ENCODE results near the gene CFAP221. TPM values are rescaled to one million over a fixed set of nuclear protein-coding genes. Genes with fewer than 3 reads are reported as not detected.
A peak's percentile ranks its signal among the peaks of the same experiment; 100 is the strongest.

The CFAP221 gene
- total and polyA plus RNA-seq, 10 of the 15 experiments (the other 5 are each of a cell fraction or from before 2014, with no cell fraction given): not detected

- CTCF ChIA-PET: interaction anchor here (0.6 kb wide), 1 partner anchor 132 kb away, joined by 4 read pairs; no protein-coding TSS in a partner anchor
- no peaks in the 10 kb centered on the region for H3K36me3 ChIP-seq (ENCODE audit: control insufficient read depth in 2 of 2, insufficient read depth in 2 of 2, low read length in 1 of 2)
- in situ Hi-C loops (cut with MboI) (no loop called here), intact Hi-C loops (cut with micrococcal nuclease; ENCODE audit: unreplicated experiment) (no loop called here)
- H3K27ac ChIP-seq (ENCODE audit: control insufficient read depth, insufficient read depth): no peak overlapping the region
- no peaks in the 10 kb centered on the region for H3K79me2 ChIP-seq (ENCODE audit: control insufficient read depth, insufficient read depth, low read length)
- H3K9ac ChIP-seq (ENCODE audit: control insufficient read depth, insufficient read depth, low read length): no peak overlapping the region
- DNase-seq (ENCODE audit: low read depth, low spot score) (no peak), ATAC-seq (no peak), FAIRE-seq (no peak)
- no peak overlapping the region for H2AFZ ChIP-seq (ENCODE audit: control insufficient read depth, low read depth, low read length)
- no peak for TF ChIP-seq ZBED1 (IDR thresholded peaks at IDR 0.05; ENCODE audit: borderline replicate concordance)
- TF ChIP-seq SUPT20H (IDR thresholded peaks at IDR 0.05; ENCODE audit: borderline replicate concordance, control insufficient read depth, low read depth, low read length): no peak
- TF ChIP-seq CBX5 (IDR thresholded peaks at IDR 0.05; ENCODE audit: low read depth): no peak
- no peak for TF ChIP-seq IKZF2 (IDR thresholded peaks at IDR 0.05)
- H3K9me3 ChIP-seq (replicated peaks; ENCODE audit: control insufficient read depth, insufficient read depth, low read length): no peaks in the 10 kb centered on the region
- no TSS peak for BruUV-seq (replicated peaks)
- POLR2A ChIA-PET: no interaction called here
- no peaks in the 10 kb centered on the region for H4K20me1 ChIP-seq (ENCODE audit: control insufficient read depth, insufficient read depth)
- no peak overlapping the region for H3K4me3 ChIP-seq
- no peak overlapping the region for H3K4me2 ChIP-seq (ENCODE audit: control insufficient read depth, insufficient read depth)
- RAD21 ChIA-PET (ENCODE audit: unreplicated experiment): interaction anchor here (0.7 kb wide), 1 partner anchor 479 kb away, joined by 4 read pairs; no protein-coding TSS in a partner anchor
- H3K4me1 ChIP-seq (ENCODE audit: control insufficient read depth, insufficient read depth, low read length): peaks cover 11% of the 10 kb centered on the region; the same call in 1 of the 2 replicates
- SMC1A ChIA-PET (ENCODE audit: uncharacterized antibody, unreplicated experiment): no interaction called here
- no peaks in the 10 kb centered on the region; a peak in 1 of 4 replicates for H3K27me3 ChIP-seq (replicated peaks in 1 of 2; ENCODE audit: control insufficient read depth in 2 of 2, insufficient read depth in 2 of 2, low read length in 1 of 2)
- WGBS (ENCODE audit: insufficient coverage, insufficient replicate concordance, low lambda C conversion rate, missing lambda C conversion rate): 77% methylated on average over 3 of the region's 3 CpGs
Measured at GRCh38 chr2:119696005-119696404, 151.8 kb downstream of the CFAP221 start.

- no peak overlapping the region for H3K4me3 ChIP-seq
- SMC1A ChIA-PET (ENCODE audit: uncharacterized antibody, unreplicated experiment): interaction anchor here (2.5 kb wide), 1 partner anchor 479 kb away, joined by 8 read pairs; no protein-coding TSS in a partner anchor
Measured at GRCh38 chr2:119696494-119697030, 152.3 kb downstream of the CFAP221 start.

More at GRCh38 chr2:119696494-119697030, 152.3 kb downstream of the CFAP221 start:
- RAD21 ChIA-PET (ENCODE audit: unreplicated experiment): interaction anchor here (1.5 kb wide), 1 partner anchor 617 kb away, joined by 3 read pairs; no protein-coding TSS in a partner anchor
- Histone ChIP-seq H3K36me3 (ENCODE audit: control insufficient read depth in 2 of 2, insufficient read depth in 2 of 2, low read length in 1 of 2) (no peaks in the 10 kb centered on the region), H3K4me1 (ENCODE audit: control insufficient read depth, insufficient read depth, low read length) (peaks cover 11% of the 10 kb centered on the region; the same call in 1 of the 2 replicates), H3K9me3 (replicated peaks; ENCODE audit: control insufficient read depth, insufficient read depth, low read length) (no peaks in the 10 kb centered on the region), H3K4me2 (ENCODE audit: control insufficient read depth, insufficient read depth) (no peak overlapping the region), H3K27me3 (replicated peaks in 1 of 2; ENCODE audit: control insufficient read depth in 2 of 2, insufficient read depth in 2 of 2, low read length in 1 of 2) (no peaks in the 10 kb centered on the region; a peak in 1 of 4 replicates), H4K20me1 (ENCODE audit: control insufficient read depth, insufficient read depth) (no peaks in the 10 kb centered on the region), H3K27ac (ENCODE audit: control insufficient read depth, insufficient read depth) (no peak overlapping the region), H2AFZ (ENCODE audit: control insufficient read depth, low read depth, low read length) (no peak overlapping the region), H3K9ac (ENCODE audit: control insufficient read depth, insufficient read depth, low read length) (no peak overlapping the region), H3K79me2 (ENCODE audit: control insufficient read depth, insufficient read depth, low read length) (no peaks in the 10 kb centered on the region)
- CTCF ChIA-PET: interaction anchor here (1.7 kb wide), 1 partner anchor 478 kb away, joined by 6 read pairs; no protein-coding TSS in a partner anchor
- POLR2A ChIA-PET: no interaction called here
- peak; percentile 18; the same call in 1 of the 2 replicates for TF ChIP-seq SPI1 (IDR thresholded peaks at IDR 0.05; ENCODE audit: borderline replicate concordance, insufficient read depth, low read depth, low read length)
- TF ChIP-seq ZNF687 (IDR thresholded peaks at IDR 0.05): no peak
- WGBS (ENCODE audit: insufficient coverage, insufficient replicate concordance, low lambda C conversion rate, missing lambda C conversion rate): 50% methylated on average over 6 of the region's 6 CpGs
- ATAC-seq: no peak
- BruUV-seq (replicated peaks): no TSS peak
- no peak for DNase-seq (ENCODE audit: low read depth, low spot score)
- no peak for FAIRE-seq
- in situ Hi-C loops (cut with MboI): no loop called here
- intact Hi-C loops (cut with micrococcal nuclease; ENCODE audit: unreplicated experiment): no loop called here
